ENCODE data around the gene GATD1.

GATD1 gene

DNA sequence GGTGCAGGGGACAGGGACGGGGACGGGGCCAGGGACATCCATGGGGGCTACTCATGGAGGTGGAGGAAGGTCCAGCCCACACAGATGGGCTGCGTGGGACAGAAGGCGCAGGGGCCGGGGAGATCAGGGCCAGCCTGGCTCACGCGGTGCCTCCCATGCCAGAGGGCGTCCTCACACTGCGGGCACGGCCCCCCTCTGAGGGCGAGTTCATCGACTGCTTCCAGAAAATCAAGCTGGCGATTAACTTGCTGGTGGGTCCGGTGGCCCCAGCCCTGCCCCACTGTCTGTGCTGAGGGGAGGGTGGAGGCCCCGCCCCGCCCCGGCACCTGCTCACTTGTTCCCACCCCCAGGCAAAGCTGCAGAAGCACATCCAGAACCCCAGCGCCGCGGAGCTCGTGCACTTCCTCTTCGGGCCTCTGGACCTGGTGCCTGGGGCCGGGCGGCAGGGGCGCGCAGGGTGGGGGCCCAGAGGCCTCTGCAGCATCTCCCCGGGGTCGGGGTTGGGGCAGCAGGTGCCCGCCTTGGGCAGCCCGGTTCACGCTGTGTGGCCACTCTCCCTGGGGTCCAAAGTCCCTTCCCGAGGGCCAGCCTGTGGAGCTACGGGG is 55.4 kb downstream of the GATD1 start:
- Histone ChIP-seq H3K36me3 (ENCODE audit: control insufficient read depth, insufficient read depth, low read length) (no peaks in the 10 kb centered on the region), H2AFZ (no peak overlapping the region), H3K9ac (no peak overlapping the region), H3K4me3 (ENCODE audit: low read depth, low read length) (no peak overlapping the region), H3K4me2 (ENCODE audit: low read length) (no peak overlapping the region), H3K27ac (no peak overlapping the region), H3K79me2 (no peaks in the 10 kb centered on the region), H3K9me3 (ENCODE audit: control insufficient read depth, low read length) (no peaks in the 10 kb centered on the region), H3K4me1 (no peaks in the 10 kb centered on the region), H3K27me3 (ENCODE audit: control insufficient read depth, insufficient read depth, low read length) (no peaks in the 10 kb centered on the region)
- TF ChIP-seq, protein P1, sequence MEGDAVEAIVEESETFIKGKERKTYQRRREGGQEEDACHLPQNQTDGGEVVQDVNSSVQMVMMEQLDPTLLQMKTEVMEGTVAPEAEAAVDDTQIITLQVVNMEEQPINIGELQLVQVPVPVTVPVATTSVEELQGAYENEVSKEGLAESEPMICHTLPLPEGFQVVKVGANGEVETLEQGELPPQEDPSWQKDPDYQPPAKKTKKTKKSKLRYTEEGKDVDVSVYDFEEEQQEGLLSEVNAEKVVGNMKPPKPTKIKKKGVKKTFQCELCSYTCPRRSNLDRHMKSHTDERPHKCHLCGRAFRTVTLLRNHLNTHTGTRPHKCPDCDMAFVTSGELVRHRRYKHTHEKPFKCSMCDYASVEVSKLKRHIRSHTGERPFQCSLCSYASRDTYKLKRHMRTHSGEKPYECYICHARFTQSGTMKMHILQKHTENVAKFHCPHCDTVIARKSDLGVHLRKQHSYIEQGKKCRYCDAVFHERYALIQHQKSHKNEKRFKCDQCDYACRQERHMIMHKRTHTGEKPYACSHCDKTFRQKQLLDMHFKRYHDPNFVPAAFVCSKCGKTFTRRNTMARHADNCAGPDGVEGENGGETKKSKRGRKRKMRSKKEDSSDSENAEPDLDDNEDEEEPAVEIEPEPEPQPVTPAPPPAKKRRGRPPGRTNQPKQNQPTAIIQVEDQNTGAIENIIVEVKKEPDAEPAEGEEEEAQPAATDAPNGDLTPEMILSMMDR (IDR thresholded peaks at IDR 0.05): no peak

DNA sequence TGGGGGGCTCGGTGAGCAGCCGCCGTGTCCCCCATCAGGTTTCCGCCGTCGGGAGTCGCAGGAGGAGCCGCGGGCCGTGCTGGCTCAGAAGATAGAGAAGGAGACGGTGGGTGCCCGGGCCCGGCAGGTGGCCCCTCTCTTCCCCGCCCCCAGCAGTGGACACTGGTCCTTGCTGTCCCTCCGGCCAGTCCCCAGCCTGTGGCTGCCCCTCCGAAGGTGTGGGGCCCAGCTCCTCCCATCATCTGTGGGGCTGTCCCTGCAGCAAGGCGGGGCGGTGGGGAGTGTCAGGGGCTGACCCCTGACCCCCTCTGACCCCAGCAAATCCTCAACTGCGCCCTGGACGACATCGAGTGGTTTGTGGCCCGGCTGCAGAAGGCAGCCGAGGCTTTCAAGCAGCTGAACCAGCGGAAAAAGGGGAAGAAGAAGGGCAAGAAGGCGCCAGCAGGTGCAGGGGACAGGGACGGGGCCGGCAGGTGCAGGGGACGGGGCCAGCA is 56.0 kb downstream of the GATD1 start:
- no peaks in the 10 kb centered on the region for H3K79me2 ChIP-seq
- no peak overlapping the region for H3K9ac ChIP-seq
- H3K4me1 ChIP-seq: no peaks in the 10 kb centered on the region
- no peak overlapping the region for H2AFZ ChIP-seq
- H3K4me2 ChIP-seq (ENCODE audit: low read length): no peak overlapping the region
- TF ChIP-seq, protein P1 (IDR thresholded peaks at IDR 0.05): no peak
- H3K4me3 ChIP-seq (ENCODE audit: low read depth, low read length): no peak overlapping the region
- no peaks in the 10 kb centered on the region for H3K9me3 ChIP-seq (ENCODE audit: control insufficient read depth, low read length)
- H3K36me3 ChIP-seq (ENCODE audit: control insufficient read depth, insufficient read depth, low read length): no peaks in the 10 kb centered on the region
- no peaks in the 10 kb centered on the region for H3K27me3 ChIP-seq (ENCODE audit: control insufficient read depth, insufficient read depth, low read length)
- H3K27ac ChIP-seq: no peak overlapping the region

GRCh38 chr11:720642-721246 is 56.5 kb downstream of the GATD1 start:
- H3K4me2 ChIP-seq (ENCODE audit: low read length): no peak overlapping the region
- H3K79me2 ChIP-seq: no peaks in the 10 kb centered on the region
- no peaks in the 10 kb centered on the region for H3K36me3 ChIP-seq (ENCODE audit: control insufficient read depth, insufficient read depth, low read length)
- H3K27ac ChIP-seq: no peak overlapping the region
- H3K4me3 ChIP-seq (ENCODE audit: low read depth, low read length): no peak overlapping the region
- H3K27me3 ChIP-seq (ENCODE audit: control insufficient read depth, insufficient read depth, low read length): no peaks in the 10 kb centered on the region
- no peak overlapping the region for H3K9ac ChIP-seq
- H3K4me1 ChIP-seq: no peaks in the 10 kb centered on the region
- TF ChIP-seq, protein P1 (IDR thresholded peaks at IDR 0.05): no peak
- no peak overlapping the region for H2AFZ ChIP-seq
- H3K9me3 ChIP-seq (ENCODE audit: control insufficient read depth, low read length): no peaks in the 10 kb centered on the region

- Histone ChIP-seq H3K4me1 (no peaks in the 10 kb centered on the region), H3K27me3 (ENCODE audit: control insufficient read depth, insufficient read depth, low read length) (no peaks in the 10 kb centered on the region), H2AFZ (no peak overlapping the region), H3K9ac (no peak overlapping the region), H3K4me2 (ENCODE audit: low read length) (no peak overlapping the region), H3K9me3 (ENCODE audit: control insufficient read depth, low read length) (no peaks in the 10 kb centered on the region), H3K27ac (no peak overlapping the region), H3K79me2 (no peaks in the 10 kb centered on the region), H3K36me3 (ENCODE audit: control insufficient read depth, insufficient read depth, low read length) (no peaks in the 10 kb centered on the region), H3K4me3 (ENCODE audit: low read depth, low read length) (no peak overlapping the region)
- TF ChIP-seq, protein P1 (IDR thresholded peaks at IDR 0.05): no peak
These were observed 57.2 kb downstream of the GATD1 start for GRCh38 chr11:720017-720641.
